Glutamatergic neuron (in vitro differentiated cells): ENCODE results near the gene LINC01488. TPM values are rescaled to one million over a fixed set of nuclear protein-coding genes. Genes with fewer than 3 reads are reported as not detected.

Experiments used
- DNase-seq: peaks from one replicate; pipeline ENCODE4 v3.0.0; 2022
- H3K27ac Mint-ChIP-seq: one replicate; pipeline ENCODE4 v1.8.0; 2020; ENCODE audit warnings: mild to moderate bottlenecking, mixed read lengths, inconsistent platforms; ENCODE audit not compliant: unreplicated experiment
- H3K27me3 Mint-ChIP-seq: one replicate; pipeline ENCODE4 v1.8.0; 2020; ENCODE audit warnings: mild to moderate bottlenecking, moderate library complexity, mixed read lengths, inconsistent platforms; ENCODE audit not compliant: unreplicated experiment
- H3K36me3 Mint-ChIP-seq: one replicate; pipeline ENCODE4 v1.8.0; 2020; ENCODE audit warnings: mild to moderate bottlenecking, mixed read lengths, inconsistent platforms; ENCODE audit not compliant: unreplicated experiment
- H3K4me1 Mint-ChIP-seq: one replicate; pipeline ENCODE4 v1.8.0; 2020; ENCODE audit warnings: mild to moderate bottlenecking, low read depth, mixed read lengths, inconsistent platforms; ENCODE audit not compliant: unreplicated experiment
- H3K4me3 Mint-ChIP-seq: one replicate; pipeline ENCODE4 v1.8.0; 2020; ENCODE audit warnings: mild to moderate bottlenecking, mixed read lengths, inconsistent platforms; ENCODE audit not compliant: unreplicated experiment
- H3K9me3 Mint-ChIP-seq: one replicate; pipeline ENCODE4 v1.8.0; 2020; ENCODE audit warnings: mild to moderate bottlenecking, moderate library complexity, mixed read lengths, inconsistent platforms; ENCODE audit not compliant: unreplicated experiment
- total RNA-seq: library from RNA; stranded (reverse); fragmentation: NEBNext Ultra II Directional; extraction: Animal tissue kit (Norgen Biotek cat#: 25700); gene quantifications from one replicate; pipeline ENCODE4 v1.2.1, GENCODE V29; 2021; ENCODE audit not compliant: unreplicated experiment
- TF ChIP-seq, protein P1 (sequence below): fragments of 200-600 bp; sonication (generic); IDR thresholded peaks from one replicate; pipeline ENCODE4 v1.5.0; 2021; ENCODE audit not compliant: partially characterized antibody, unreplicated experiment

LINC01488 gene
- total RNA-seq, 1 donor from 2014 or later, result not detected

DNA sequence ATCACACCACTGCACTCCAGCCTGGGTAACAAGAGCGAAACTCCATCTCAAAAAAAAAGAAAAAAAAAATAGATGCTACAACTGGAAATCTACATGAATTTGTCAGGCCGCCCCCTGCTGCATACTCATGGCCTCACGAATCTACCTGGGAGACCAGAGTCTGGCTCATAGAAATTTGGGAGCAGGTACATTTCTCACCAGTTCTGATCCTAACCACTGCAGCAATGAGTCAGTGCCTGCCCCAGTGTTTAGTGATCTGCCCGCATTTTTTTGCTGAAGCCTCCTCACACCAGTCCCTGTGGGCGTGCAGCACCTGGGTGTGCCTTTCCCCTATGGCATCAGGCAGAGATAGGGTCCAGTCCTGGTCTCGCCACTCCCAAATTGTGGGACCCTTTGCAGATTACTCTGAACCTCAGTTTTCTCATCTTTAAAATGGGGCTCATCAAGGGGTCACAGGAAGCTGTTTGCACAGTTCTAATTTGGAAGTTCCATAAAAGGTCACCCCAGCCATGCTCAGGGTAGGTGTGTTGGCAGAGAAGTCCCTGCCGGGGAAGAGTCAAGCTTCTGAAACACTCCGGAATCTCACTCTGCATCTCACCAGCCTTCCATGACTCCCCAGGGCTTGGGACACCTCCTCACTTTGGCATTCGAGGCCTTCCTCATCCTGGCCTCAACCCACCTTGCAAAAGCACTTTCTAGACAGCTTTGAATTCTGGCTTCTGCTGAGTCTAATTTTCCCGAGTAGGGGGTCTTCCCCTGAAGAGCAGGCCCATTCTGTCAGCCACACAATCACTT is 39.3 kb upstream of the LINC01488 start:
- H3K27me3 Mint-ChIP-seq, result peaks cover 2% of the 10 kb centered on the region
- H3K27ac Mint-ChIP-seq, result no peak overlapping the region
- H3K9me3 Mint-ChIP-seq, result no peaks in the 10 kb centered on the region
- H3K4me1 Mint-ChIP-seq, result peaks cover 19% of the 10 kb centered on the region
- TF ChIP-seq, protein P1, sequence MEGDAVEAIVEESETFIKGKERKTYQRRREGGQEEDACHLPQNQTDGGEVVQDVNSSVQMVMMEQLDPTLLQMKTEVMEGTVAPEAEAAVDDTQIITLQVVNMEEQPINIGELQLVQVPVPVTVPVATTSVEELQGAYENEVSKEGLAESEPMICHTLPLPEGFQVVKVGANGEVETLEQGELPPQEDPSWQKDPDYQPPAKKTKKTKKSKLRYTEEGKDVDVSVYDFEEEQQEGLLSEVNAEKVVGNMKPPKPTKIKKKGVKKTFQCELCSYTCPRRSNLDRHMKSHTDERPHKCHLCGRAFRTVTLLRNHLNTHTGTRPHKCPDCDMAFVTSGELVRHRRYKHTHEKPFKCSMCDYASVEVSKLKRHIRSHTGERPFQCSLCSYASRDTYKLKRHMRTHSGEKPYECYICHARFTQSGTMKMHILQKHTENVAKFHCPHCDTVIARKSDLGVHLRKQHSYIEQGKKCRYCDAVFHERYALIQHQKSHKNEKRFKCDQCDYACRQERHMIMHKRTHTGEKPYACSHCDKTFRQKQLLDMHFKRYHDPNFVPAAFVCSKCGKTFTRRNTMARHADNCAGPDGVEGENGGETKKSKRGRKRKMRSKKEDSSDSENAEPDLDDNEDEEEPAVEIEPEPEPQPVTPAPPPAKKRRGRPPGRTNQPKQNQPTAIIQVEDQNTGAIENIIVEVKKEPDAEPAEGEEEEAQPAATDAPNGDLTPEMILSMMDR, result no peak
- no peak for DNase-seq
- no peaks in the 10 kb centered on the region for H3K36me3 Mint-ChIP-seq
- no peak overlapping the region for H3K4me3 Mint-ChIP-seq

DNA sequence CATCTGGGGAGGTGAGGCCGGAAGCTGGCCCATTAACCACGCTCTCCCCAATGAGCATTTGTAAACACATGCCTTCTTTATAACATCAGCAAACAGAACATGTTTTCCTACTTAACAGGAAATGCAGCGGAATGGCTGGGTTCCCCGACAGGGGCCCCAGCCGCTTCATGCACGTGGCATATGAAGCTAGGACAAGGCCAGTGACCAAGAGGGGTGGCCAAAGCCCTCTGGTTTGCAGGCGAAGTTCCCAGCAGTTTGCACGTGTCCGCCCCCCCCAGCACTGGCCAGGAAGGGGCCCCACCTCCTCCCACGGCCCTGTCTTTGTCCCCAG is 38.7 kb upstream of the LINC01488 start:
- Mint-ChIP-seq H3K27me3 (no peaks in the 10 kb centered on the region), H3K36me3 (no peaks in the 10 kb centered on the region), H3K4me3 (no peak overlapping the region), H3K4me1 (peaks cover 19% of the 10 kb centered on the region), H3K27ac (no peak overlapping the region), H3K9me3 (no peaks in the 10 kb centered on the region)
- TF ChIP-seq, protein P1, result no peak
- DNase-seq, result no peak

DNA sequence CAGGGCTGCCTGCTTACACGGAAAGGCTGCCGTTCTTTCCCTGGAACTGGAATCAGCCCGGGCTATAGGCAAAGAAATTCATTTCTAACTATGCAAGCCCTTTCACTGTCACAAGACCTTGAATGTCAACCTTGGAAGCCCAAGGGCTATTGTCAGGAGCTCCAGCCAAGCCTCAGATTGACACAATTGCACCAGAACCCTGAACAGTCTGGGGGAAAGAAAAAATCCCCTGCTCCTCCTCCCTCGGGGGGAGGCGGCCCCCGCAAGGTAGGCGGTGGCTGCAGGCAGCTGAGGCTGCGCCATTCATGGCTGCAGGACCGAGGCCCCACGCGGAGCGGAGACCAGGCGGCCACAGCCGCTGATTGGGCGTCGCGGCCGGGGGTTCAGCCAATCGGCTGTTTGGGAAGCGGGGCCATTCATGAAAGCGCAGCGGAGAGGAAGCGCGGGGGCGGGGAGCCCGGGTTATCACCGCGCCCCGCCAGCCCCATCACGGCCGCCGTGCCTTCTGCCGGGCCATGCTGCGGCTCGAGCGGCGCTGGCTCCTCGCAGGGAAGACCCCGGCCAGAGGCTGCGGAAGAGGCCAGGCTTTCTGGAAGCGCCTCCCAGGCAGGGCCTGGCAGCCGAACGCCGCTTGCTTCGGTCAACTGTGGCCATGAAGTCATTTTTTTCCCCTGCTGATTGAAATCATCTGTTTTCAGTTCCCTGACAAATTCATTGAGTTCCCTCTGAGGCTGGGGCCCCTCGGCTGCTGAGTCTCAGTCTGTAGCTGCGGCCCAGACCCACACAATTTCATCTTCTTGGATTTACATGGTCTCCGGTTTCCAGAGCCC is 38.1 kb upstream of the LINC01488 start:
- H3K36me3 Mint-ChIP-seq, result no peaks in the 10 kb centered on the region
- H3K27ac Mint-ChIP-seq, result peak overlapping the region; percentile 77
- TF ChIP-seq, protein P1, result no peak
- H3K27me3 Mint-ChIP-seq, result peaks cover under 1% of the 10 kb centered on the region
- peak; percentile 90 for DNase-seq
- H3K4me1 Mint-ChIP-seq, result peaks cover 23% of the 10 kb centered on the region
- H3K4me3 Mint-ChIP-seq, result peak overlapping the region; percentile 79
- H3K9me3 Mint-ChIP-seq, result peaks cover 3% of the 10 kb centered on the region

DNA sequence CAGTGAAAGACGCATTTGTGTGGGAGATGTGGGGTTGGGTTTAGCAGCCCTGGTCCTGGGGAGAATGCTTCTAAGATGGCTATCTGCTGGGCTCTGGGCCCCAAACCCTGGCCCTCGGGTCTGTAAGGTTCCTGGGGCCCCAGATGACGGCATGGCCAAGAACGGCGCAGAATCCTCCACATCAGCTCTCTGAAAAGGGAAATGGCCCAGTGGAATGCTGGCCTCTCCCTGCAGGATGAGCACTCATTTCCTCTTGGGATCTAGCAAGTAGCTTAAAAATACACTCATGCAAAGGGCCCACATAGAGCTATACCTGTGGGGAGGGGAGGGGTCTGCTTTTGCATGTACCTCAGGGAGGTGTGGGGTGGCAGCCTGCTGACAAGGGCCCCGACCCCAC is 37.5 kb upstream of the LINC01488 start:
- TF ChIP-seq, protein P1, result no peak
- Mint-ChIP-seq H3K4me1 (peaks cover 26% of the 10 kb centered on the region), H3K9me3 (peaks cover 5% of the 10 kb centered on the region), H3K27me3 (peaks cover 3% of the 10 kb centered on the region), H3K36me3 (no peaks in the 10 kb centered on the region), H3K4me3 (peak overlapping the region; percentile 79), H3K27ac (peak overlapping the region; percentile 77)
- no peak for DNase-seq
